NCI-H2196 treated with DMSO at 0.1 percent for 48 hours (cell line): ENCODE measurements around the gene UBD.

Experiments used
- DNase-seq: peaks from one replicate; lab custom pipeline; 2025; ENCODE audit not compliant: unreplicated experiment; lab: John Stamatoyannopoulos, UW

The UBD gene

GRCh38 chr6:29561606-29562181 is 2.2 kb upstream of the UBD start:
- DNase-seq: no peak

GRCh38 chr6:29561091-29561490 is 1.6 kb upstream of the UBD start:
- no peak for DNase-seq

- DNase-seq: no peak
Observed at GRCh38 chr6:29558439-29559079, 973 bp downstream of the UBD start.

GRCh38 chr6:29557320-29557719 is 2.2 kb downstream of the UBD start:
- DNase-seq: no peak

- DNase-seq: no peak
Observed at GRCh38 chr6:29554764-29555163, 4.8 kb downstream of the UBD start.

- no peak for DNase-seq
Observed at GRCh38 chr6:29553268-29554057, 6.1 kb downstream of the UBD start.

- no peak for DNase-seq
Observed at GRCh38 chr6:29552512-29553051, 7.0 kb downstream of the UBD start.

- no peak for DNase-seq
Observed at GRCh38 chr6:29547573-29547972, 12.0 kb downstream of the UBD start.

- no peak for DNase-seq
Observed at GRCh38 chr6:29537714-29538403, 21.7 kb downstream of the UBD start.

- no peak for DNase-seq
Observed at GRCh38 chr6:29532320-29532951, 27.1 kb downstream of the UBD start.

GRCh38 chr6:29531668-29532067 is 27.9 kb downstream of the UBD start:
- no peak for DNase-seq

GRCh38 chr6:29530671-29531310 is 28.7 kb downstream of the UBD start:
- no peak for DNase-seq

GRCh38 chr6:29529956-29530355 is 29.6 kb downstream of the UBD start:
- DNase-seq: no peak

GRCh38 chr6:29528988-29529560 is 30.5 kb downstream of the UBD start:
- no peak for DNase-seq

- DNase-seq: no peak
Observed at GRCh38 chr6:29528300-29528931, 31.1 kb downstream of the UBD start.

- DNase-seq: no peak
Observed at GRCh38 chr6:29527564-29527963, 32.0 kb downstream of the UBD start.

GRCh38 chr6:29527126-29527525 is 32.4 kb downstream of the UBD start:
- DNase-seq: no peak

- no peak for DNase-seq
Observed at GRCh38 chr6:29525311-29525639, 34.3 kb downstream of the UBD start.

- no peak for DNase-seq
Observed at GRCh38 chr6:29524444-29525310, 34.9 kb downstream of the UBD start.
